IPS-20b (cell line): ENCODE measurements around the gene ARFGAP1.

Source experiments
- H3K27ac ChIP-seq: one replicate; pipeline ENCODE4 v1.5.1; 2013; ENCODE audit warnings: low read length
- H3K27me3 ChIP-seq: 2 replicates; pipeline ENCODE4 v1.6.1; 2013; ENCODE audit warnings: mild to moderate bottlenecking, low read length, inconsistent platforms; ENCODE audit not compliant: insufficient read depth
- H3K36me3 ChIP-seq: 2 replicates; pipeline ENCODE4 v1.6.1; 2013; ENCODE audit warnings: low read depth, mild to moderate bottlenecking, inconsistent platforms, low read length, moderate library complexity; ENCODE audit not compliant: insufficient read depth
- H3K4me1 ChIP-seq: 2 replicates; pipeline ENCODE4 v1.6.1; 2013; ENCODE audit warnings: mild to moderate bottlenecking, control low read depth, inconsistent platforms, low read length, moderate library complexity; ENCODE audit not compliant: insufficient read depth
- H3K4me3 ChIP-seq: 2 replicates; pipeline ENCODE4 v1.5.1; 2013; ENCODE audit warnings: mild to moderate bottlenecking, low read length, inconsistent platforms
- H3K9ac ChIP-seq: 2 replicates; pipeline ENCODE4 v1.6.1; 2013; ENCODE audit warnings: low read depth, mild to moderate bottlenecking, inconsistent platforms, low read length, moderate library complexity
- H3K9me3 ChIP-seq: 2 replicates; pipeline ENCODE4 v1.6.1; 2013; ENCODE audit warnings: mild to moderate bottlenecking, low read depth, low read length, inconsistent platforms; ENCODE audit not compliant: insufficient read depth

The ARFGAP1 gene

DNA sequence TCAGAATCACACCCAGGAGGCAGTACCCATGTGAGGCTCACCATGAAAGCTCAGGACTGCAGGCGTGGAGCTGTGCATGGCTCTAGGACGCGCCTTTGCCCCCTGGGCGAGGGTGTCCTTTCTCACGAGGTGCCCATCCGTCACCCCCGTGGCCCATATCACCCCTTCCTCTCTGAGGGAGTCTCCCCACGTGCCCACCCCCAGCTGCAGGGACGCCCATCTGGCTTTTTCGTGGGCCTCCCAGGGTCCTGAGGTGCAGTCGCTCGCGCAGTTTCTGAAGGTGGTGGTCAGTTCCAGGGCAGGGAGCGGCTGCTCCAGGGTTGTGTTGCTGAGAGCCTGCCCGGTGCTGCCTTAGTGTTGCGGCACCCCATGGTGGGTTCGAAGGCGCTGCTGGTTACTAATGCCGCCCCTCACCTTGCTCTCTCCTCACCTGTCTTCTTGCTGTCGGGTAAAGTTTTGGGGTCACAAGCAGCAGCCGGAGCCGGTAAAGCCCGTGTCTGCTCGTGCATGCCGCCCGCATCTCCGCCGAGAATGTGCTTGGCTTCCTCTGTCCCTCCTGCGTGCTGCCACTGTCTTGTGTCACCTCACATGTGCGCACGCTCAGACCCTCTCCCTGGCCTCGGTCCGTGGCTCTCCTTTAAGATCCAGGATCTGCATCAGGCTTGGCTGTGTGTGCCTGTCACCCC is 10.9 kb downstream of the ARFGAP1 start:
- Histone ChIP-seq H3K9ac (no peak overlapping the region), H3K27ac (no peak overlapping the region), H3K27me3 (no peaks in the 10 kb centered on the region), H3K4me3 (no peak overlapping the region), H3K9me3 (no peaks in the 10 kb centered on the region), H3K36me3 (peaks cover 74% of the 10 kb centered on the region), H3K4me1 (no peaks in the 10 kb centered on the region)

DNA sequence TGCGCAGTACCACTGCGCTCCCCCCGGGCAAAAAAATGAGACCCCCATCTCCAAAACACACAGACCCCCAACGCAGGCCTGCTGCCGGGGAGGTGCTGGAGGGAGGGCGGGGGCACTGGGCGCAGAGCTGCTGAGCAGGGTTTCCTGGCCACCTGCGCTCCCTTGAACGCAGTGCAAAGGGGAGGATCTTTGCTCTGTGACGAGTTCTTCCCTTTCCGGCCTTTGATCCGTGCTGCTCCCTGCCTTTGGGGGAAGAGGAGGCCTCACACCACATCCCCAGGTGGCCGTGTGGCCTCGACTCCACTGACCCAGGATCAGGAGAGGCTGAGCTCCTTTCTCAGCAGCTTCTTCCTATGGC is 11.4 kb downstream of the ARFGAP1 start:
- peaks cover 74% of the 10 kb centered on the region for H3K36me3 ChIP-seq
- H3K27ac ChIP-seq: no peak overlapping the region
- no peaks in the 10 kb centered on the region for H3K27me3 ChIP-seq
- no peaks in the 10 kb centered on the region for H3K4me1 ChIP-seq
- no peak overlapping the region for H3K9ac ChIP-seq
- H3K9me3 ChIP-seq: no peaks in the 10 kb centered on the region
- no peak overlapping the region for H3K4me3 ChIP-seq

DNA sequence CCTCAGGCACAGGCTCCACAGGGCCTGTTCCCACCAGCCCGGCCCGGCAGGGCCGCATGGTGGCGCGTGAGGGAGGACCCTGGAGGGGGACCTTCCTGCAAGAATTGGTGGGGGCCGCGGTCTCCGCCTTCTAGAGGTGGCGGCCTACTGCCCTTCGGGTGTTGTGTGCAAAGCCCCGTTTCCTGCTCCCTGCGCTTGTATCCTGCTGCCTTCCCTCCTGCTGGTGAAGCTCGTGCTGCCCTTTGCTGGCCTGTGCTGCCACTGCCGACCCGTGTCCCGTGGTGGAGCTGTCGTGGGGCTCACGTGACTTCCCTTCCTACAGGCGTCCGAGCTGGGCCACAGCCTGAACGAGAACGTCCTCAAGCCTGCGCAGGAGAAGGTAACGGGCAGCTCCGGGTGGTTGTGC is 11.9 kb downstream of the ARFGAP1 start:
- no peak overlapping the region for H3K4me3 ChIP-seq
- H3K27me3 ChIP-seq: no peaks in the 10 kb centered on the region
- no peaks in the 10 kb centered on the region for H3K9me3 ChIP-seq
- H3K36me3 ChIP-seq: peaks cover 72% of the 10 kb centered on the region
- no peak overlapping the region for H3K9ac ChIP-seq
- no peaks in the 10 kb centered on the region for H3K4me1 ChIP-seq
- no peak overlapping the region for H3K27ac ChIP-seq

DNA sequence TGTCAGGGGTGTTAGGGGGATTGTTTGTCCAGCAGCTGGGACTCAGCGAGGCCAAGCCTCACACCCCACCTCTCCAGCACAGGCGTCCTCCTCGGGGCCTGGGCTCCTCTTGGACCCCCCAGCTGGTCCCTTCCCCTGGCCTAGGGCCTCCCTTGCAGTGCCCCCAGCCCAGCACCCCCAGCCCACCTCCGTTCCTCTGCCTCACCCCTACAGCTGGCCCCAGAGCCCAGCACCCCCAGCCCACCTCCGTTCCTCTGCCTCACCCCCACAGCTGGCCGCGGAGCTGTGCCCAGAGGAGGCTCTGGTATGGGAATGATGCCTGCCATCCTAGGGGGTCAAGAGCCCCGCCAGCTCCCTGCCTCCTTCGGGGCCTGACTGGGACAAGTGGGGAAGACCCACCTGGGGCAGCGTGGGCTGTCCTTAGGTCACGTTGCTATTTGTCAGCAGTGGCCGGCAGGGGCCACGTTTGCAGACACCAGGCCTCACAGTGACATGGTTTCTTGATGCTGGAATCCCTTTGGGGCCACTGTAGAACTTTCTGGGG is 12.4 kb downstream of the ARFGAP1 start:
- H3K9ac ChIP-seq: no peak overlapping the region
- H3K4me3 ChIP-seq: no peak overlapping the region
- no peak overlapping the region for H3K27ac ChIP-seq
- no peaks in the 10 kb centered on the region for H3K9me3 ChIP-seq
- peaks cover 69% of the 10 kb centered on the region for H3K36me3 ChIP-seq
- H3K27me3 ChIP-seq: no peaks in the 10 kb centered on the region
- no peaks in the 10 kb centered on the region for H3K4me1 ChIP-seq

DNA sequence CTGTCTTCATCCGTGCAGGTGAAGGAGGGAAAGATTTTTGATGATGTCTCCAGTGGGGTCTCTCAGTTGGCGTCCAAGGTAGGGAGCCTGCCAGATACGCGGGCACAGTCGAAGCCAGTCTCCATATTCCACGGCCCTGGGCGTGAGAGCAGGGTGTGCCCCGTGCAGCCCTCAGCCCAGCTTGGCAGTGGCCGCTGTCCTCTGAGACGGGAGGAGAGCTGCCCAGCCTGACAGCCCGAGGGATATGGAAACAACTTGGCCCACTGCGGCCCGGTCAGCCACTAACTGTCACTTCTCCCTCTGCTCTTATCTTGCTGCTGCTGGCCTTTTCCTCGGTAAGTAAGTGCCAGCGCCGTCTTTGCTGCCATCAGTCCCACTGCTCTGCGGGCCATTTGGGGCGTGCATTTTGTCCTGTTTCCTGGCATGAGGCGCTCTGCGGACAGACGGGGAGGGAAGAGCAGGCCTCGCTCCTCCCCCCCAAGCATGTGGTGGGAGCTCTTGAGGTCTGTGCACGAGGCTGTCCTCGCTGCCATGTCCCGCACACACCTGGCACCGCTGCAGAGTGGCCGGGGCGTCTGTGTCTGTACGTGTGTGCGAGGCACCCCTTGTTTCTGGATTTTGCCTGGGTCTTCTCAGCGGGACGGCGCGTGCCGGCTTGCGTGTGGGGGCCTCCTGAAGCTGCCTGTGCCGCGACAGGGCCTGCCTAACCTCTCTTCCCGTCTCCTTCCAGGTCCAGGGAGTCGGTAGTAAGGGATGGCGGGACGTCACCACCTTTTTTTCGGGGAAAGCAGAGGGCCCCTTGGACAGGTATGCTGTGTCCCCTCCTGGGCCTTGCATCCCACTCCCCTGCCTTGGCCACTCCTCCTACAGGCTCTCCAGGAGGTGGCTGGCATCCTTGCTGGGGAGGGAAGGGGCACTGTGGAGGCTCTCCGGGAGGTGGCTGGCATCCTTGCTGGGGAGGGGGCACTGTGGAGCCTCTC is 13.3 kb downstream of the ARFGAP1 start:
- Histone ChIP-seq H3K4me3 (no peak overlapping the region), H3K27ac (no peak overlapping the region), H3K4me1 (no peaks in the 10 kb centered on the region; the same call in 1 of the 2 replicates), H3K9me3 (no peaks in the 10 kb centered on the region), H3K9ac (no peak overlapping the region), H3K27me3 (no peaks in the 10 kb centered on the region), H3K36me3 (peaks cover 60% of the 10 kb centered on the region)

DNA sequence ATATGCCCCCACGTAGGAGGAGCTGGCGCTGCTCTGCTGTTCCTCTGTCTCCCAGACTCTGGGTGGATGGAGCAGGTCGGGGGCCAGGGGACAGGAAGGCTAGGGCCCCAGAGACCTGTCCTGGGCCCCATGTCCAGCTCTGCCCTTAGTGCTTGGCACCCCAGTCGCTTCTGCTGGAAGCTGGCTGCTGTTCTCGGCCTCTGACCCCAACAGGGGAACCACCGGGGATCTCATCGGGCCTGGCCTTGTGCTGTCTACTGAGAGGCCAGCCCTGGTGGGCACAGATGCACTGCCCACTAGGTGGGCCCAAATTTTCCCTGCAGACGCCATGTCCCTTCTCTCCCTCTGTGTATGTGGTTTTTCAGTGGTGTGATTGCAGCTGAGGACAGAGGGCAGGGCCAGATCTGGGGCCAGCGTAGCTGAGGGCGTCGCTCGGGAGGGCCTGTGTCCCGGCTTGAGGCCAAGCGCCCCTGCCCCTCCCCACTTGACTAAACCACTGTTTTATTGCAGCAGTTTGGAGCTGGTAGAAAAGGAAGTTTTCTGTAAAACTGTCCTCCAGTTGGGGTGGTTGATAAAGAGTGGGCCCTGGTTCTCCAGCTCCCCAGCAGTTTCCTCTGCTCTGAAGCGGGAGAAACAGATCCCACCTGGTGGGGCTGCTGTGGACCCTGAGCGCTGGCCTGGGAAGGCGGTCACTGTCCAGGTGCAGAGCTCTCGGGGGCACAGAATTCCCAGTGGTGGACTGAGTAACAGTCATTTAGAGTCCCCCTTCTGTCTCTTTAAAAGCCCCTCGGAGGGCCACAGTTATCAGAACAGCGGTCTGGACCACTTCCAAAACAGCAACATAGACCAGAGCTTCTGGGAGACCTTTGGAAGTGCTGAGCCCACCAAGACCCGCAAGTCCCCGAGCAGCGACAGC is 14.4 kb downstream of the ARFGAP1 start:
- H3K27me3 ChIP-seq: no peaks in the 10 kb centered on the region
- H3K27ac ChIP-seq: no peak overlapping the region
- H3K4me3 ChIP-seq: no peak overlapping the region
- no peak overlapping the region for H3K9ac ChIP-seq
- H3K9me3 ChIP-seq: no peaks in the 10 kb centered on the region
- H3K36me3 ChIP-seq: peaks cover 51% of the 10 kb centered on the region
- no peaks in the 10 kb centered on the region; the same call in 1 of the 2 replicates for H3K4me1 ChIP-seq

DNA sequence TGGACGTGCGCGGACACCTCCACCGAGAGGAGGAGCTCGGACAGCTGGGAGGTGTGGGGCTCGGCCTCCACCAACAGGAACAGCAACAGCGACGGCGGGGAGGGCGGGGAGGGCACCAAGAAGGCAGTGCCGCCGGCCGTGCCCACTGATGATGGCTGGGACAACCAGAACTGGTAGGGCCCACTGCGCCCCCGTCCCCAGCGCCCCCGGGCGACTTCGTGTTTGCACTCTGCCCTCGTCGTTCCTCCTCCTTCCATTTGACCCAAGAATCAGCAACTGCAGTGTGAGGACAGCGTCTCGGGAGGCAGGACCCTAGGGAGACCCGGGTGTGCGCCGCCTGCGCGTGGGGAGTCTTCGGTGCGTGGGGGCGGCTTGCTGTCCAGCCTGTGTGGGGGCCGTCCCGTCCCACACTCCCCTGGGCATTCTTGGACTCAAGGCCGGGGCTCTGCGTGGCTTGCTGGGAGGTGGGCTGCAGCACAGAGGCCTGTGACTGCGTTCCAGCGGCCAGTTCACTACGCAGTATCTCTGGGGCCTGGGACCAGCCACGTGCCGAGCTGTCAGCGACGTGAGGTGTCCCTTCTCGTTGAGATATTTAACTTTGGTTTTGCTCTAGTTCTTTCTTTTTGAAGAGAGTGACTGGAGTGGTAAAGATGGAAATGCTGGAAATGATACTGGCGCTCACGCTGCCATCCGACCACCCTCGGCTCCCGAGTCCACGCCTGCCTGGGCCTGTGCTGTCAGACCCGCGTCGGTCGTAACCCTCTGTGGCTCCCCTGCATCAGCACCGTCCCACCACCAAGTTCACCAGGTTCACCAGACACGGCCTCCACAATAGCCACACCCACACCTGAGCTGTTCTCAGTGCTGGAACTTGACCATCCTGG is 15.3 kb downstream of the ARFGAP1 start:
- no peaks in the 10 kb centered on the region for H3K27me3 ChIP-seq
- H3K27ac ChIP-seq: no peak overlapping the region
- peaks cover 45% of the 10 kb centered on the region for H3K36me3 ChIP-seq

DNA sequence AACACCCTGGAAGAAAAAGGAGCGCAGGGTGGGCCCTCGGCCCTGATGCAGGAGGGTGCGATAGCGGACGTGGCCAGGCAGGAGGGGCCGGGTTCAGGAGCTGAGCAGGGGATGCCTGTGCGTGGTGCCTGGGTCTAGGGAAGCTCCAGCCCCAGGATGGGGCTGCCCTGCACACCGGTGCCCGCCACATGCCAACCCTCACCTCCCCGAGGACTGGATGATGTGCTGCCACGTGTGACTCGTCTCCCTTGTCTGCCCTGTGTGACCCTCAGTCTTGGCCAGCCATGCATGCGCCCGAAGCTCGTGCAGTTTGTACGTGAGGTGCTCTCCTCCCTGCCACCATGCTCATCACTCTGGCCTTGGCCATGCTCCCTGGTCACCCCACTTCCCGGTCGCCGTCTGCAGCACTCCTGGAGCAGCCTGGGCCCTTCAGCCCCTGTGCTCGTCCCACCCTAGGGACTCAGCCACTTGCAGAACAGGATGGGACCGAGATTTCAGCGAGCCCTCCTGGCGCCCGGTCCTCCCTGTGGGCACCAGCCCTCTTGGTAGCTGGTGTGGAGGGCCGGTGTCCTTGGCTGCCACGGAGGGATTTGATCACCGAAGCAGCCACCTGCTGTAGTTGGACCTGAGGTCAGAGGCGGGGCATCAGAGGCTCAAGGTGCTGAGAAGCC is 16.1 kb downstream of the ARFGAP1 start:
- Histone ChIP-seq H3K27ac (no peak overlapping the region), H3K9me3 (no peaks in the 10 kb centered on the region), H3K9ac (no peak overlapping the region), H3K4me1 (no peaks in the 10 kb centered on the region; the same call in 1 of the 2 replicates), H3K36me3 (peaks cover 38% of the 10 kb centered on the region), H3K27me3 (no peaks in the 10 kb centered on the region), H3K4me3 (no peak overlapping the region)

More for the DNA sequence above, 15.3 kb downstream of the ARFGAP1 start:
- Histone ChIP-seq H3K9ac (no peak overlapping the region), H3K4me1 (no peaks in the 10 kb centered on the region; the same call in 1 of the 2 replicates), H3K9me3 (no peaks in the 10 kb centered on the region), H3K4me3 (no peak overlapping the region)

DNA sequence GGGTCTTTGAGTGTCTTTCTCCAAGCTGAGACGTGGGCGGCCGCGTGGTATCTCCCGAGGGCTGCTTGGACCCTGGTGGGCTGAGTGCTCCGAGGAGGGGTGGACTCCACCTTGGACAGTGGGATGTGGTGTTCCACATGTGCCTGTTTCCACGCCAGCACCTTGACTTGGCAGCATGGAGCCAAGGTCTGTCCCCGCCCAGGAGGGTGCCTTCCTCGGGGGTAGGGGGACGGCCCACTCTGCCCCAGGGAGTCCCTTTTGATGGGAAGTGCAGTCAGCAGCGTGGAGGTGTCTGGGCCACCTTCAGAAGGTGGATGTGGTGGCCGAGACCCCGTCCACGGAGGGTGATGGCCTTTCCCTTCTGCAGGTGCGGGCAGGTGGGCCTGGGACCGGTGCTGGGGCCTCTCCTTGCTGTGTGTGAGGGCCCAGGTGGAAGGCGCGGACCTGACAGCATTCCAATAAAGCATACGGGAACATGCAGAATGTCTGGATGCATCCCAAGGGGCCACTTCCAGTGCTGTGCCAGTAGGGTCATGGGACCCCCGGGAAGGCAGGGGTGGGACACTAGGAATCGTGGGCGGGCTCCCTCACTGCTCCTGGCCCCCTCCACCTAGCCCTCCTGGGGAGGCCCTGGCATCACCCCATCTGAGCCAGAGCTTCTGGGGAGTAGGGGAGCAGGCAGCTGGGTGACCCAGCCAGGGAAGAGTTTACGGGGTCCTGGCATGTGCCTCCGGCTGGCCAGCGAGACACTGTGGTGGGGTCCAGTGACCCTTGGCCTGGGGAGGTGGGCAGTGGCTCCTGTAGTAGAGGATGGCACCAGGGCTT is 16.9 kb downstream of the ARFGAP1 start:
- H3K9me3 ChIP-seq: no peaks in the 10 kb centered on the region
- H3K27ac ChIP-seq: no peak overlapping the region
- no peaks in the 10 kb centered on the region; the same call in 1 of the 2 replicates for H3K4me1 ChIP-seq
- H3K9ac ChIP-seq: no peak overlapping the region
- peaks cover 34% of the 10 kb centered on the region for H3K36me3 ChIP-seq
- no peak overlapping the region for H3K4me3 ChIP-seq
- H3K27me3 ChIP-seq: peaks cover under 1% of the 10 kb centered on the region; the same call in 1 of the 2 replicates
